GM12801 (cell line): ENCODE results near the gene KRAS.

Experiments used
- TF ChIP-seq, protein P1 (sequence below): IDR thresholded peaks from one replicate; pipeline ENCODE4 v1.5.1; 2011; ENCODE audit warnings: control low read depth; ENCODE audit not compliant: insufficient read length; ENCODE audit errors: extremely low read depth

KRAS gene

DNA sequence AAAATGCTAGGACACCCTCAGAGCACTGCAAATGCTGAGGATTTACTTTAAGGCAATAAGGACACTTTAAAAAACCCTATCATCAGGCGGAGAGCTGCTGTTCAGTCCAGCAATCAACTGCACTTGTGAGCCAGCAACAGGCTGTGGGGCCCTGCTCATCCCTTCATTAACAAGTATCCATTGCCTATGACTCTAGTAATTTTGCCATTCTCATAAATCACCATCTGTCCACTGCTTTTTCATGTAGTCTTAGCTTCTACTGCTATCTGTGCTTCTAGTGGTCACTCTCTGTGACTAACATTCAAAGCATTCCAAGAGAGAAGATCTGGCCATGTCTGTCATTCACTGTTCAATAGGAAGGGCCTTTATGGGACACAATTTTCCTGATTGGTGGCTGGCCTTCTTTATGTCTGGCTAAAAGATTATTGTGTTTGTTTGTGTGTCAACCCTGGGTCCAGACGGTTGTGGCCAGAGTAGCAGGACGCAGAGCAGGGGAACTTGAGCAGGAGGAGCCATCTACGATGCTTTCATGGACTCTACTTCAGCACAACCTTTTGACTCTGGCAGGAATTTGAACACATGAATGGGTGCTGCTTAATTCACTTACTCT is 3.6 kb upstream of the KRAS start:
- TF ChIP-seq, protein P1, sequence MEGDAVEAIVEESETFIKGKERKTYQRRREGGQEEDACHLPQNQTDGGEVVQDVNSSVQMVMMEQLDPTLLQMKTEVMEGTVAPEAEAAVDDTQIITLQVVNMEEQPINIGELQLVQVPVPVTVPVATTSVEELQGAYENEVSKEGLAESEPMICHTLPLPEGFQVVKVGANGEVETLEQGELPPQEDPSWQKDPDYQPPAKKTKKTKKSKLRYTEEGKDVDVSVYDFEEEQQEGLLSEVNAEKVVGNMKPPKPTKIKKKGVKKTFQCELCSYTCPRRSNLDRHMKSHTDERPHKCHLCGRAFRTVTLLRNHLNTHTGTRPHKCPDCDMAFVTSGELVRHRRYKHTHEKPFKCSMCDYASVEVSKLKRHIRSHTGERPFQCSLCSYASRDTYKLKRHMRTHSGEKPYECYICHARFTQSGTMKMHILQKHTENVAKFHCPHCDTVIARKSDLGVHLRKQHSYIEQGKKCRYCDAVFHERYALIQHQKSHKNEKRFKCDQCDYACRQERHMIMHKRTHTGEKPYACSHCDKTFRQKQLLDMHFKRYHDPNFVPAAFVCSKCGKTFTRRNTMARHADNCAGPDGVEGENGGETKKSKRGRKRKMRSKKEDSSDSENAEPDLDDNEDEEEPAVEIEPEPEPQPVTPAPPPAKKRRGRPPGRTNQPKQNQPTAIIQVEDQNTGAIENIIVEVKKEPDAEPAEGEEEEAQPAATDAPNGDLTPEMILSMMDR, result no peak

DNA sequence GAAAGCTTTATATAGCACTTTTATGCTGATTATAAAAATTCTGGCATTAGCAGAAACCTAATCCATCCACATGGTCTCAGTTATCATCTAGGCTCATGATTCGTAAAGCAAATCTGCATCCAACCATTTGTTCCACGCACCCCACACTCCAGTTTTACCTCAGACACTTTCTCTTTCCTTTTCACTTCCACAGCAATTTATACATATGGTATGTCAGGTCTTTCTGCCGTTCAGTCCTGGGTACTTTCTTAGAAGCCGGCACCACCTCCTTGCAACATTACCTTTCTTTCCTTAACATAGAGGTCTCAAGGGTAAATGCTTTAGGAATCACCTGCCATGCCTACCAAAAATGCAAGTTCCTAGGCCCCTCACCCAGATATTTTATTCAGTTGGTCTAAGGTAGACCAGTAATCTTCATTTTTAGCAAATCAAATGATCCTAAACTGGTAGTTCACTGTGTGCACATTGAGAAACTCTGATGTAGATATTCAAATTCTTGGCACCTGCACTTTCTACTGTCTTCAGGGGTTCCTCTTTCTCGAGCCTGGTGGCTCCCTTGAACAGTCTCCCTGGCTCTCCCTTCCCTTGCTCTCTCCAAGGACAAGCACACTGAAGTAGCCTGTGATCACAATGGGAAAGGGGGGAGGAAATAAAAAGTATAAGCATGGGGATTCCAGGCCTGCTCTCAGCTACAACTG is 2.8 kb upstream of the KRAS start:
- TF ChIP-seq, protein P1, result no peak

DNA sequence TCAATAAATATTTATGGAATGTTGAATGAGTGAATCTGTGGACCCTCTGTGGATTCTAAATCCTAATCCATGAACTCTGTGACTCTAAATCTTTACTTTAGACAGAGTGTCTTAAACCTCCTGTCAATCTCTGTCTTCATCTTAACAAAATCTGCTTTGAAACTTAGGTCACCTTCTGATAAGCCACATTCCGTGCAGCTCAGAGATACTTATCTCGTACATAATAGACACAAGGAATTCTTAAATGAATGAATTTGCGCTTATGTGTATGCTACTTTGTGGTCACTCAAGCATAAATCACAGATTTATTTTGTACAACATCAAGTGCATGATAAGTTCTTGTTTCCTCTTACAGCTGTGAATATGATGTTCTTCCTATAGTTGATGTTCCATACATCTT is 2.2 kb upstream of the KRAS start:
- TF ChIP-seq, protein P1, result no peak

DNA sequence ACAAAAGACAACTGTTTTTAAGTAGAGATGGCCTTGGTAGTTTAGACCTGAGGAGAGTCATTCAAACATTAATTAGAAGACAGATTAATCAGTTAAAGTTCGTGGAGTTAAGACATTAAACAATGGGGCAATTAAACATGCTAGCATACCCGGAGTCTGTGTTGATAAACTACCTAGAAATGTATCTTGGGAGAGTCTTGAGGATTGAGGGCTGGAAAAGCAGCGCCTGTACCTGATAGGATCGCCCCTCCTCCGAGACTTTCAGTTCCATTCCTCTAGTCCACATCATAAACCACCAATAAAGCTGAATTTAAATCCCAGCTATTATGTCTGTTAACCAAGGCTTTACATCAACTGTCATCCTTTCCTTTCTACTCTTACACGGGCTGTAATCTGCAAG is 1.0 kb upstream of the KRAS start:
- TF ChIP-seq, protein P1, result no peak

DNA sequence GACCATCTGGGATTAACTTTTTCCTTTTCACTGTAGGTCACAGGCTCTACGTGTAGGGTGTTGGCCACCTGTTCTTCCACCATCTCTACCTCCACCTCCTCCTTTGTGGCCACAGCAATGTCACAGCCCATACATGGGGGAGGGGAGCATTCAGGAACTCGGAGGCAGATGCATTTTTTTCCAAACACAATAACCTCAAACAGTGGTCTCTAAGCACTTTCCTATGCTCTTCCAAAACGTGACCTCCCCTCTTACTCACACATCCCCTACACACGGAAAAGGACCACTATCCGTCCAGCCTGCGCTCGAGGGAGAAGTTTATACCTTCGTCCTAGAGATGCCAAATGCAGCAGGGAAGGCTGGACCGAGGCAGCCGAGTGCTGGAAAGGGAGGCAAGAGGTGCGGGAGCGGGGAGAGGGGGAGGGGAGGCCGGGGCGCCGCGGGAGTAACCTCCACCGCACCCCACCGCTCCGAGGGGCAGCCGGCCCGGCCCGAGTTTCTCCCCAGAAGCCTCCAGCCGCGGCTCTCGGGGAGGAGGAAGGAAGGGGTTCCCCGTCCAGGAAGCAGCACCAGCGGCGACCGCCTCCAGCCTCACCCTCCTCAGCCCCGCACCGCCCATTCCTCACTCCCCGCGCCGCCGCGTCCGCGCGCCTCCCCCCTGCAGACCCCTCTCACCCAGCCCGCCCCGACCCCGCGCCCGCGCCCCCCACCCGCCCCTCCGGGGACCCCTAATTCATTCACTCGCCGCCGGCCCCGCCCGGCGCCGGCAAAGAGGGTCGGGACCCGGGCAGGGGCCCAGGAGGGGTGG is 594 bp downstream of the KRAS start:
- TF ChIP-seq, protein P1, result no peak

DNA sequence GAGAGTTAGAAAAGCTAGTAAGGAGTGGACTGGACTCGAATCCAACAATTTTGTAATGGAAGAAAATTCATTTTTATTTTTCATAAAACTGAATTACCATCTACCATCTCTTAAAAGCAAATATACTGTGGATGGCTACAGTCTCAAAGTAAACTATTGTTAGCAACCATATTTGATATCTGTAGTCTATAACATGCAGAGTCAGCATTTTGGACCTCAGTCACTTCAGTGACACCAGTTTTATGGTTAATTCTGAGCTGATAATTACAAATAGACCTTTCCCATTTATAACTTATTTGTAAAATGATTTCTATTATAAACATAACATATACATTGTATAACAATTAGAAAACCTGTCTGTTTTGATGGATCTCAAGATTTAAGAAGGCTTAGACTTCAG is 2.0 kb downstream of the KRAS start:
- TF ChIP-seq, protein P1, result no peak

DNA sequence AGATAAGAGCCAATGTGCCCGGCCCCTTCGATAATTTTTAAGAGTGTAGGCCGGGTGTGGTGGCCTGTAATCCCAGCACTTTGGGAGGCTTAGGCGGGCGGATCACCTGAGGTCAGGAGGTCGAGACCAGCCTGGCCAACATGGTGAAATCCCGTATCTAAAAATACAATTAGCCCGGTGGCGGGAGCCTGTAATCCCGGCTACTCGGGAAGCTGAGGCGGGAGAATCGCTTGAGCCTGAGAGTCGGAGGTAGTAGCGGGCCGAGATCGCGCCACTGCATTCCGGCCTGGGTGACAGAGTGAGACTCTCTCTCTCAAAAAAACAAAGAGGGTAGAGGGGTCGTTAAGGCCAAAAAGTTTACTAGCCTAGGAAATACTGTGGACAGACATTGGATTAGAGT is 2.6 kb downstream of the KRAS start:
- TF ChIP-seq, protein P1, result no peak
